ENCODE measurements around the gene PSTPIP1. TPM values are rescaled to one million over a fixed set of nuclear protein-coding genes. Genes with fewer than 3 reads are reported as not detected.

The PSTPIP1 gene
- total and polyA plus RNA-seq, 2 experiments from 2014 or later = 0.80 to 3.7 TPM

- peaks cover 14% of the 10 kb centered on the region; the same call in 2 of the 3 replicates for H3K4me1 Mint-ChIP-seq
- H3K27me3 ChIP-seq (ENCODE audit: insufficient read depth) = no peaks in the 10 kb centered on the region
- H3K4me3 ChIP-seq = no peak overlapping the region
- no peak overlapping the region for H3K4me3 Mint-ChIP-seq
- no peaks in the 10 kb centered on the region for H3K9me3 Mint-ChIP-seq
- H3K36me3 Mint-ChIP-seq (ENCODE audit: low read depth) = peaks cover 67% of the 10 kb centered on the region
- H2AFZ ChIP-seq = no peak overlapping the region
- no peak overlapping the region for H3K27ac ChIP-seq (ENCODE audit: low read depth)
- no peak for ATAC-seq
- peak overlapping the region; percentile 13; the same call in 1 of the 2 replicates for H3K27ac Mint-ChIP-seq
- H3K79me2 ChIP-seq (replicated peaks; ENCODE audit: insufficient read depth) = peaks cover 27% of the 10 kb centered on the region
- no peaks in the 10 kb centered on the region for H3K9me2 ChIP-seq (ENCODE audit: insufficient read depth)
- DNase-seq (ENCODE audit: low spot score) = no peak
- peaks cover 13% of the 10 kb centered on the region; the same call in 1 of the 2 replicates for H4K20me1 ChIP-seq (replicated peaks; ENCODE audit: insufficient read depth)
- H3K4me1 ChIP-seq (ENCODE audit: insufficient read depth) = peaks cover 17% of the 10 kb centered on the region
- no peak for TF ChIP-seq ZNF462 (CRISPR knock-in tag; IDR thresholded peaks at IDR 0.05)
- TF ChIP-seq JUNB (IDR thresholded peaks at IDR 0.05; ENCODE audit: unreplicated experiment) = no peak
- no peak for TF ChIP-seq CREB1 (CRISPR knock-in tag; IDR thresholded peaks at IDR 0.05; ENCODE audit: low read depth)
- no peaks in the 10 kb centered on the region for H3K27me3 Mint-ChIP-seq (ENCODE audit: insufficient read depth, low read depth, poor library complexity)
- no peaks in the 10 kb centered on the region for H3F3A ChIP-seq (replicated peaks; ENCODE audit: low read depth)
- H3K36me3 ChIP-seq (ENCODE audit: insufficient read depth) = peaks cover 45% of the 10 kb centered on the region
- no peak overlapping the region for H3K4me2 ChIP-seq
Observed at GRCh38 chr15:76945494-76946093, 49.3 kb upstream of the PSTPIP1 start.

- Histone ChIP-seq H3F3A (replicated peaks; ENCODE audit: low read depth) (no peaks in the 10 kb centered on the region), H3K27me3 (ENCODE audit: insufficient read depth) (no peaks in the 10 kb centered on the region), H3K27ac (ENCODE audit: low read depth) (no peak overlapping the region), H4K20me1 (replicated peaks; ENCODE audit: insufficient read depth) (peaks cover 17% of the 10 kb centered on the region; the same call in 1 of the 2 replicates), H3K79me2 (replicated peaks; ENCODE audit: insufficient read depth) (peaks cover 27% of the 10 kb centered on the region), H3K9me2 (ENCODE audit: insufficient read depth) (no peaks in the 10 kb centered on the region), H3K4me3 (no peak overlapping the region), H3K4me1 (ENCODE audit: insufficient read depth) (no peaks in the 10 kb centered on the region; the same call in 1 of the 2 replicates), H3K36me3 (ENCODE audit: insufficient read depth) (peaks cover 45% of the 10 kb centered on the region), H2AFZ (no peak overlapping the region), H3K4me2 (no peak overlapping the region)
- DNase-seq (ENCODE audit: low spot score) (no peak), ATAC-seq (no peak)
- Mint-ChIP-seq H3K4me1 (no peaks in the 10 kb centered on the region), H3K27ac (no peak overlapping the region), H3K27me3 (ENCODE audit: insufficient read depth, low read depth, poor library complexity) (no peaks in the 10 kb centered on the region), H3K4me3 (no peak overlapping the region), H3K36me3 (ENCODE audit: low read depth) (peaks cover 68% of the 10 kb centered on the region), H3K9me3 (no peaks in the 10 kb centered on the region)
- no peak for TF ChIP-seq NANOG (IDR thresholded peaks at IDR 0.05; ENCODE audit: borderline replicate concordance)
- TF ChIP-seq REST (IDR thresholded peaks at IDR 0.05; ENCODE audit: unreplicated experiment) = no peak
- TF ChIP-seq ETS1 (IDR thresholded peaks at IDR 0.05) = no peak
- no peak for TF ChIP-seq STAT1 (IDR thresholded peaks at IDR 0.05; ENCODE audit: unreplicated experiment)
- TF ChIP-seq ZNF114 (CRISPR knock-in tag; IDR thresholded peaks at IDR 0.05) = no peak
- TF ChIP-seq EZH2phosphoT487 (IDR thresholded peaks at IDR 0.05; ENCODE audit: unreplicated experiment) = no peak
- no peak for TF ChIP-seq JUNB (IDR thresholded peaks at IDR 0.05; ENCODE audit: unreplicated experiment)
- no peak for TF ChIP-seq POLR2AphosphoS5 (IDR thresholded peaks at IDR 0.05; ENCODE audit: low read depth)
- TF ChIP-seq EZH2 (IDR thresholded peaks at IDR 0.05; ENCODE audit: low read depth, unreplicated experiment) = no peak
- no peak for TF ChIP-seq ZNF331 (CRISPR knock-in tag; IDR thresholded peaks at IDR 0.05; ENCODE audit: low read depth)
Observed at GRCh38 chr15:76947454-76947853, 47.5 kb upstream of the PSTPIP1 start.
